SK-N-MC (cell line): ENCODE data around the gene AIM2.

Source experiments
- EZH2 ChIP-seq: fragments of 200-600 bp; sonication (generic); IDR thresholded peaks from one replicate; pipeline ENCODE4 v1.6.1; 2017; ENCODE audit warnings: antibody characterized with exemption
- FOXP2 ChIP-seq: optimal IDR thresholded peaks from 2 replicates; pipeline ENCODE3; 2011; ENCODE audit warnings: mild to moderate bottlenecking, moderate library complexity; ENCODE audit not compliant: insufficient read depth; ENCODE audit errors: extremely low read length, control extremely low read depth
- POLR2AphosphoS5 ChIP-seq: IDR thresholded peaks from 2 replicates; pipeline ENCODE4 v1.6.1; 2012; ENCODE audit warnings: mild to moderate bottlenecking, low read depth, low read length, borderline replicate concordance

DNA sequence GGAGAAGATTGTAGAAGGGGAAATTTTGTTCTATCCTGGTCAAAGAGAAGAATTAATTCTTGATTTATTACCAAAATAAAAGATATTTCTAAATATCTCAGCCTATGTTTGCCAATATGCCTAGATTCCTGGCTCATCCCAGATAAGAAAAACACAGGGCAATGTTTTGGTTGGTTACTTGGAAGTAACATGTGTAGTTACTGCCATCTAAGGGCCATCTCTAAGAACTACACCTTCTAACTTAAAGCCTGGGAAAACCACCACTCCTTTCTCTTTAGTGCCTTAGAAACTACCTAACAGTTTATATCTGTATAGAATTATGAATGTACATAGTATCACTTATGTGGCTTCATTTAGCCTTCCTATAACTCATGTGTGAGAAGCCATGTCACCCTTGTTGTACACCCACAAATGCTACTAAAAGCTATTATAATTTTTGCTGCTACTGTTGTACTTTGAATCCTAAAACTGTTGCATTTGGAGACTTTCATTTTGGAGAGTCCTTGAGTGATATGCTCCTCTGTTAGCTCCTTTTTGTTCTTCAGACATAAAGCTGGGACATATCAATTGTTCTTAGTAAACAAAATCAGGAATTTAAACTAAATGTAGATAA is 4.5 kb downstream of the AIM2 start:
- no peak for TF ChIP-seq POLR2AphosphoS5
- no peak for TF ChIP-seq EZH2
- TF ChIP-seq FOXP2, result no peak
